K562 (cell line): Measurements from ENCODE around the gene HPSE2. TPM values are rescaled to one million over a fixed set of nuclear protein-coding genes. Genes with fewer than 3 reads are reported as not detected.

Experiments
- DNMT1 ChIP-seq: fragments of 450-650 bp; IDR thresholded peaks from 2 replicates; pipeline ENCODE4 v1.6.1; 2016; ENCODE audit warnings: antibody characterized with exemption, mild to moderate bottlenecking
- EGR1 ChIP-seq: fragments of 450-650 bp; conservative IDR thresholded peaks from 2 replicates; pipeline ENCODE4 v1.6.1; 2017; ENCODE audit warnings: mild to moderate bottlenecking
- ELF1 ChIP-seq: fragments of 200-800 bp; sonication (Bioruptor generic); IDR thresholded peaks from 2 replicates; pipeline ENCODE4 v1.6.1; 2016; ENCODE audit warnings: missing genetic modification characterization, missing compliant biosample characterization
- EP400 ChIP-seq: fragments of 450-650 bp; IDR thresholded peaks from 2 replicates; pipeline ENCODE4 v1.6.1; 2017; ENCODE audit warnings: antibody characterized with exemption, mild to moderate bottlenecking, moderate library complexity
- FIP1L1 ChIP-seq: fragments of 200-400 bp; formaldehyde crosslinking; IDR thresholded peaks from 2 replicates; pipeline ENCODE4 v1.6.1; 2018; ENCODE audit warnings: mild to moderate bottlenecking, low read depth, low read length; ENCODE audit not compliant: poor library complexity, severe bottlenecking
- ID3 ChIP-seq, 2 experiments: fragments of 250-450 bp in 1 of 2; fragments of 450-650 bp in 1 of 2; sonication (Bioruptor Pico) in 1 of 2; IDR thresholded peaks; 2 replicates each; pipeline versions ENCODE4 v1.6.1 to v1.8.0; 2016 to 2021; ENCODE audit warnings: mild to moderate bottlenecking in 2 of 2, moderate library complexity in 2 of 2, missing compliant biosample characterization in 1 of 2, missing genetic modification characterization in 1 of 2
- IFI16 ChIP-seq: fragments of 250-450 bp; sonication (Bioruptor Pico); IDR thresholded peaks from 2 replicates; pipeline ENCODE4 v2.1.2; 2022; ENCODE audit warnings: mild to moderate bottlenecking, inconsistent platforms
- JUN ChIP-seq, 2 experiments: sonication (generic) in 1 of 2; formaldehyde crosslinking in 1 of 2; IDR thresholded peaks; 2 replicates each; pipeline versions ENCODE4 v1.6.1 to v1.8.0; 2012 to 2022; ENCODE audit warnings: borderline replicate concordance in 2 of 2, mild to moderate bottlenecking in 2 of 2, improper control_type of control experiment in 1 of 2, low read depth in 1 of 2, low read length in 1 of 2, missing genetic modification reagents in 1 of 2
- KAT8 ChIP-seq: fragments of 450-650 bp; IDR thresholded peaks from 2 replicates; pipeline ENCODE4 v1.6.1; 2016; ENCODE audit warnings: low read depth, mild to moderate bottlenecking
- MLX ChIP-seq, 2 experiments: fragments of 450-650 bp in 1 of 2; sonication (generic) in 1 of 2; formaldehyde crosslinking; conservative IDR thresholded peaks; 2 replicates each; pipeline versions ENCODE4 v1.4.0 to v1.8.1; 2020 to 2022; ENCODE audit warnings: mild to moderate bottlenecking in 1 of 2, missing genetic modification reagents in 1 of 2
- MTF1 ChIP-seq: fragments of 250-450 bp; sonication (Bioruptor Pico); IDR thresholded peaks from 2 replicates; pipeline ENCODE4 v1.9.0; 2021; ENCODE audit warnings: moderate library complexity, mild to moderate bottlenecking, inconsistent platforms, borderline replicate concordance
- NCOA4 ChIP-seq: fragments of 450-650 bp; IDR thresholded peaks from 2 replicates; pipeline ENCODE4 v1.6.1; 2018; ENCODE audit warnings: mild to moderate bottlenecking; ENCODE audit not compliant: partially characterized antibody
- PHF21A ChIP-seq: fragments of 450-650 bp; IDR thresholded peaks from 2 replicates; pipeline ENCODE4 v1.6.1; 2017; ENCODE audit warnings: low read depth, borderline replicate concordance
- PKNOX1 ChIP-seq: fragments of 450-650 bp; IDR thresholded peaks from 2 replicates; pipeline ENCODE4 v1.6.1; 2016
- POLR2AphosphoS2 ChIP-seq: IDR thresholded peaks from 2 replicates; pipeline ENCODE4 v1.6.1; 2012; ENCODE audit warnings: low read length, improper control_type of control experiment
- RAD51 ChIP-seq: fragments of 450-650 bp; IDR thresholded peaks from 2 replicates; pipeline ENCODE4 v1.7.1; 2016; ENCODE audit warnings: low read depth, mild to moderate bottlenecking, borderline replicate concordance
- SMAD1 ChIP-seq: fragments of 150-350 bp; IDR thresholded peaks from 2 replicates; pipeline ENCODE4 v1.6.1; 2014; ENCODE audit warnings: low read length, low read depth; ENCODE audit not compliant: partially characterized antibody
- SREBF1 ChIP-seq: fragments of 150-350 bp; IDR thresholded peaks from 2 replicates; pipeline ENCODE4 v1.6.1; 2014; ENCODE audit warnings: antibody characterized with exemption, low read depth, low read length, borderline replicate concordance
- SRF ChIP-seq, 2 experiments: fragments of 250-450, 450-650 bp in 1 of 2; sonication (Bioruptor Pico) in 1 of 2; sonication (generic) in 1 of 2; formaldehyde crosslinking; IDR thresholded peaks; 2 replicates each; pipeline versions ENCODE4 v1.5.0 to v1.5.1; 2020 to 2022; ENCODE audit warnings: mild to moderate bottlenecking in 1 of 2, missing genetic modification reagents in 1 of 2
- ZBTB33 ChIP-seq: sonication (generic); formaldehyde crosslinking; IDR thresholded peaks from 2 replicates; pipeline ENCODE4 v1.8.1; 2023; ENCODE audit warnings: mild to moderate bottlenecking, missing genetic modification reagents
- ZNF212 ChIP-seq: fragments of 450-650 bp; formaldehyde crosslinking; IDR thresholded peaks from 2 replicates; pipeline ENCODE4 v1.4.0; 2020; ENCODE audit warnings: mild to moderate bottlenecking
- ZNF224 ChIP-seq: sonication (generic); formaldehyde crosslinking; IDR thresholded peaks from 2 replicates; pipeline ENCODE4 v1.8.0; 2022; ENCODE audit warnings: mild to moderate bottlenecking, missing genetic modification reagents
- ZSCAN32 ChIP-seq: fragments of 450-650 bp; formaldehyde crosslinking; IDR thresholded peaks from 2 replicates; pipeline ENCODE4 v1.4.0; 2020; ENCODE audit warnings: mild to moderate bottlenecking, moderate library complexity
- polyA plus RNA-seq, 8 experiments: library from polyadenylated mRNA; depleted of rRNA in 4 of 8; stranded (reverse) in 5 of 8; unstranded in 3 of 8; fragments of >200 nt; fragmentation: Nextera tagmentation in 2 of 8; fragmentation: Illumina TruSeq in 1 of 8; extraction: Ambion mirVana in 2 of 8; extraction: Trizol in 1 of 8; gene quantifications; 2 replicates each; pipeline versions ENCODE4 v1.2.1 to v1.2.3, GENCODE V29; 2011 to 2014; ENCODE audit warnings: inconsistent platforms in 1 of 8, missing spikeins in 1 of 8
- total RNA-seq, 7 experiments: library from RNA; depleted of rRNA in 6 of 7; stranded (reverse); fragments of >200 nt in 6 of 7; fragmentation: Illumina TruSeq in 2 of 7; extraction: Trizol in 2 of 7; gene quantifications; 2 replicates each; pipeline versions ENCODE4 v1.2.1 to v1.2.3, GENCODE V29; 2011 to 2021; ENCODE audit warnings: low replicate concordance in 1 of 7

HPSE2 gene
- total and polyA plus RNA-seq, 9 of the 15 experiments (the other 6 are each of a cell fraction or from before 2014, with no cell fraction given), result 0.03 to 0.10 (median 0.04) TPM; not detected in 2

GRCh38 chr10:98458809-98459784 lies 776.6 kb downstream of the HPSE2 start (continued):
- TF ChIP-seq JUN (IDR thresholded peaks at IDR 0.05; ENCODE audit: borderline replicate concordance, low read depth, low read length) (no peak), JUN (CRISPR knock-in tag; IDR thresholded peaks at IDR 0.05; ENCODE audit: borderline replicate concordance) (no peak), RAD51 (no peak), KAT8 (no peak), PHF21A (no peak), ZSCAN32 (CRISPR knock-in tag) (no peak), ID3 (CRISPR knock-in tag; IDR thresholded peaks at IDR 0.05) (no peak), ID3 (tag; IDR thresholded peaks at IDR 0.05) (0 out of 2 replicates have a peak, but pooled peaks have one; percentile 33), EGR1 (peak; percentile 28; the same call in 1 of the 2 replicates), EP400 (no peak), PKNOX1 (peak; percentile 28; the same call in 1 of the 2 replicates), ELF1 (no peak), SMAD1 (no peak), NCOA4 (no peak), ZNF212 (CRISPR knock-in tag) (no peak), ZNF224 (CRISPR knock-in tag) (no peak), ZBTB33 (no peak), DNMT1 (no peak), SREBF1 (no peak), MLX (CRISPR knock-in tag; conservative IDR thresholded peaks at IDR 0.05) (no peak), SRF (CRISPR knock-in tag; IDR thresholded peaks at IDR 0.05) (no peak), MTF1 (CRISPR knock-in tag) (no peak), IFI16 (CRISPR knock-in tag) (no peak), FIP1L1 (no peak), POLR2AphosphoS2 (no peak)
